Measurements from ENCODE around the gene SRSF5.

DNA sequence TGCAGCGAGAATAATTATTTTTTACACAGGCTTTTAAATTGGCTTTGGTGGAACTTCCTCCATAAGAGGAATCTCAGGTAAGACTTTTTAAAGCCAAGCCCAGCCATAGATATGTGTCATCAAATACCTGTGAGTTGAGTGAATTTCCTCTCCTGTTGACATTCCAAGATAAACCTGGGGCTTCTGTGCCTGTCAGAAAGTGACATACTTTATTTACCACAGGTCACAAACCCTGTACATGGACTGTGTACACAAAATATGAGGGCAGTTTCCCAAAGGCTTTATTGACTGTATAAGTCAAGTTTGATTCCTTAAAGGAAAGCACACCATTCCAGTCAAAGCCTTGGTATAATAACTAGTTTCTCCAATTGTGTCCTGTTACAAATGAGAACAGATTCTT lies 25.9 kb upstream of the SRSF5 start:
- TF ChIP-seq BACH2 (CRISPR knock-in tag; IDR thresholded peaks at IDR 0.05; ENCODE audit: borderline replicate concordance) (no peak), ZFP30 (CRISPR knock-in tag; IDR thresholded peaks at IDR 0.05) (no peak), CSDC2 (CRISPR knock-in tag; IDR thresholded peaks at IDR 0.05) (no peak), ZC3H10 (CRISPR knock-in tag; IDR thresholded peaks at IDR 0.05) (no peak)
- TF ChIP-seq, protein P1, sequence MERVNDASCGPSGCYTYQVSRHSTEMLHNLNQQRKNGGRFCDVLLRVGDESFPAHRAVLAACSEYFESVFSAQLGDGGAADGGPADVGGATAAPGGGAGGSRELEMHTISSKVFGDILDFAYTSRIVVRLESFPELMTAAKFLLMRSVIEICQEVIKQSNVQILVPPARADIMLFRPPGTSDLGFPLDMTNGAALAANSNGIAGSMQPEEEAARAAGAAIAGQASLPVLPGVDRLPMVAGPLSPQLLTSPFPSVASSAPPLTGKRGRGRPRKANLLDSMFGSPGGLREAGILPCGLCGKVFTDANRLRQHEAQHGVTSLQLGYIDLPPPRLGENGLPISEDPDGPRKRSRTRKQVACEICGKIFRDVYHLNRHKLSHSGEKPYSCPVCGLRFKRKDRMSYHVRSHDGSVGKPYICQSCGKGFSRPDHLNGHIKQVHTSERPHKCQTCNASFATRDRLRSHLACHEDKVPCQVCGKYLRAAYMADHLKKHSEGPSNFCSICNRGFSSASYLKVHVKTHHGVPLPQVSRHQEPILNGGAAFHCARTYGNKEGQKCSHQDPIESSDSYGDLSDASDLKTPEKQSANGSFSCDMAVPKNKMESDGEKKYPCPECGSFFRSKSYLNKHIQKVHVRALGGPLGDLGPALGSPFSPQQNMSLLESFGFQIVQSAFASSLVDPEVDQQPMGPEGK (CRISPR knock-in tag; IDR thresholded peaks at IDR 0.05; ENCODE audit: borderline replicate concordance) = no peak
